Limb (tissue), 2 donors: ENCODE results near the gene ANO2.
"Not testable (repeated sequence)": the region's sequence is repeated elsewhere in the genome, so short reads cannot be mapped to it uniquely, and the experiment has no call there.

Experiments used
- DNase-seq, 2 donors: peaks; one replicate each; pipeline ENCODE4 v3.0.0-alpha.2; 2016; ENCODE audit errors: extremely low spot score in 2 of 2

Gene ANO2

DNA sequence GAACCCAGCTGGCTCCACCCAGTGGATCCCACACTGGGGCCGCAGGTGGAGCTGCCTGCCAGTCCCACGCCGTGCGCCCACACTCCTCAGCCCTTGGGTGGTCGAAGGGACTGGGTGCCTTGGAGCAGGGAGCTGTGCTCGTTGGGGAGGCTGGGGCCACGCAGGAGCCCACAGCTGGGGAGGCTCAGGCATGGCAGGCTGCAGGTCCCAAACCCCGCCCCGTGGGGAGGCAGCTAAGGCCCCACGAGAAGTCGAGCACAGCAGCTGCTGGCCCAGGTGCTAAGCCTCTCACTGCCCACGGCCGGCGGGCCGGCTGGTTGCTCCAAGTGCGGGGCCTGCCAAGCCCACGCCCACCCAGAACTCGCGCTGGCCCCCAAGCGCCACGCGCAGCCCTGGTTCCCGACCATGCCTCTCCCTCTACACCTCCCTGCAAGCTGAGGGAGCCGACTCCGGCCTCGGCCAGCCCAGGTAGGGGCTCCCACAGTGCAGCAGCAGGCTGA, 56.2 kb downstream of the ANO2 start:
- DNase-seq = no peak

DNA sequence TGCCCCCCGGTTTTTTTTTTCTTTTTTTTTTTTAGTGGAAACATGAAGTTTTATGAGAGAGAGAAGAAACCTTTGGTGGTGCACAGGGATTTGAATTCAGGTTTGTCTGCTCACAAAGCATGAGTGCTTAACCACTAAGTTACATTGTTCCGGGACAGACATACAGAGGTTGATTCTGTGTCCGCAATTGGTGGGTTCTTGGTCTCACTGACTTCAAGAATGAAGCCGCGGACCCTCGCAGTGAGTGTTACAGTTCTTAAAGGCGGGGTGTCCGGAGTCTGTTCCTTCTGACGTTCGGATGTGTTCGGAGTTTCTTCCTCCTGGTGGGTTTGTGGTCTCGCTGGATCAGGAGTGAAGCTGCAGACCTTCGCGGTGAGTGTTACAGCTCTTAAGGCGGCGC, 57.2 kb downstream of the ANO2 start:
- DNase-seq = not testable (repeated sequence)

DNA sequence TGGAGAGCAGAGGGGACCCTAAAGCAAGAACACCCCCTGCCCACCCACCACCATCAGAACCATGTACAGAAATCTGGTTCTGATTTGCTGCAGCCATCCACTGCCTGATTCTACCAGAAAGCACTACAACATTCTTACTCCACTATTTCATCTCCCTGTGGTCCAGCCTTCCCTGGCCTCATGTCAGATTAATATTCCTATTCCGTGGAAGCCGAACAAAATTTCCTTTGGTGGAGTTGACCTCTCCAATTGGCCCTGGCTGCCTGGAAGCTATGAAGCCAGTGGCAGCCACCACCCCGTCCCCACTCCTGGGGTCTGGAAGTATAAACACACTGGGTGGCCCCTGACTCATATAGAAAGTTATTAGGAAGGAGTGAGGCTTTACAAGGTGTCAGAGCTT, 60.2 kb downstream of the ANO2 start:
- DNase-seq = no peak

DNA sequence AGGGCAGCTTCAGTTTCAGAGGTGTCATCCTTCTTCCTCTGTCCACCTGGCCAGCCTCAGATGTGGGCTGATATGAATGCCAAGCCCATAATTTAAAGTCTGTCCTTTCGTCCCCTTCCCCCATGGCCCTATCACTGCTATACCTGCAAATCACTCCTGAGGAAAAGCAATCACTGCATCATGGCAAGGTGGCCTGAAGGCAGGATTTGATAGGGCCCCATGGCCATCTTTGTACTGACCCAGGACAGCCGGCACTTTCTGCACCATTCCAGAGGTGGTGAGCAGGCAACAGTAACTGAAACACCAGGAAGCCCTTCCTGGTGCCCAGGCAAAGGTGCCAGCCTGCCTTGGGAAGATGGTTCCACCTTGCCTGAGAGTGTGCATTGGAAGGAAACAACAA, 60.8 kb downstream of the ANO2 start:
- DNase-seq = no peak

DNA sequence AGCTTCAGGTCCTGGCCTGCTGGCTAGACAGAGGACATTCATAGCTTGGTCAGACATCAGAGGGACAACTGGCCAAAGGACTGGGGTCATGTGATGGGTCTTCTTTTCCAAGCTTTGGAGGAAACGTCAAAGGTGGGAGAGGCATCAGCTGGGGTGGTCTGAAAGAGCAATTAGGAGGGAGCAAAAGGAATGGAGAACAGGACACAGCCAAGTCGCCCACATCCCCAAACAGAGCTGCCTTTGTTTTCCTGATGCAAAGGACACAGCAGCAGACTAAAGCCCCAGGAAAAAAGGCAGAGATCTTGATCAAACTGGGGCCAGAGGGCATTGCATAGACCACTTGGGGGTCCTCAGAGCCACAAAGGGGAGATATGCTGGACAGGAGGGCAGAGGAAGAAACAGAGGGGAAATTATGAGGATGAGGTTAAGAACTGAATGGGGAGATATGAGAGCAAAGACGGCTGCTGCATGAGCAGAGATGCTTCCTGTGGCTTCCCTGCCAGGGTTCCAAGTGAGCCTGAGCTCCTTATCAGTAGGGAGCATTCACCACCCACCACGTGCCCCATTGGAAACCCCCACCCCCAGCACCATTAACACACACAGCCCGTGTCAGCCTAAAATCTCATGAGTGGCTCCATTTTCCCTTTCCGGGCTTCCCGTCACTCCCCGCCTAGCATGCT, 62.4 kb downstream of the ANO2 start:
- no peak for DNase-seq

DNA sequence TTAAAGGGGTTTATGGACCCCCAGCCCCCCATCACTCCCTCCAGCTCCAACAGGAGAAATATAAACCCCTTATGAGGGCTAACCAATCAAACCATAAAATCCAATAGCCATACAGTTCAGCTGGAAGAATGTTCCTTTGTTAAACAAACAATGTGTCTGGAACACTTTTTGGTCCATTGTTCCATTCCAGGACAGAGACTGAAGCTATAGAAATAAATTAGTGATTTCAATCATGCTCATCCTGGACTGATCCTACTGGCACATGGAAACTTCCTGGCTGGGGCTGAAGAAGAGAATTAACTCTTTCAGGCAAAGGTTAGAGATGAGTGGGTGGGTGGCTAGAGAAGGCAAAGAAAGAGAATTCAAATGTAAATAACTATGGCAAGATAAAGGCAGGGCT, 63.4 kb downstream of the ANO2 start:
- DNase-seq = no peak

DNA sequence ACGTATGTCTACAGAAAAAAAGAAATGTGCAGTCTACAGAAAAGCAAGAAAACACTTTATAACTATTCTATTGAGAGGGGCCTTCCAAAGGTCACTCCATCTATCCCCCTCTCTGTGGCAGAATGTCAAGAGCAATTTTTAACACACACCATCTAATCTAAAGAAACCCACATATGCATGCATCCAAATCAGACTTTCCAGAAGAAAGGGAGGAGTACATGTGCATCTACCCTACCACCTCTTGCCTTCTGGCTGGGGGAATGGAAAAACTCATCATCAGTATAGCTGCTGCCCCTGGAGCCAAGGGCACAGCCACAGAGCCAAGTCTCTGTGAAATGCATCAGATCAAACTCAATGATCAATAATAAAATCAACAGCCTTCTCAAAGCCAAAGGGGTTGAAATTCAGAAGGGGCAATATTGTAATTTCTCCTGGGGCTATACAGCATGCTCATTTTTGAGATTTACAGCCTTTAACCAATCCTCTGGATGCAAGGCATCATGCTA, 63.9 kb downstream of the ANO2 start:
- DNase-seq = no peak

DNA sequence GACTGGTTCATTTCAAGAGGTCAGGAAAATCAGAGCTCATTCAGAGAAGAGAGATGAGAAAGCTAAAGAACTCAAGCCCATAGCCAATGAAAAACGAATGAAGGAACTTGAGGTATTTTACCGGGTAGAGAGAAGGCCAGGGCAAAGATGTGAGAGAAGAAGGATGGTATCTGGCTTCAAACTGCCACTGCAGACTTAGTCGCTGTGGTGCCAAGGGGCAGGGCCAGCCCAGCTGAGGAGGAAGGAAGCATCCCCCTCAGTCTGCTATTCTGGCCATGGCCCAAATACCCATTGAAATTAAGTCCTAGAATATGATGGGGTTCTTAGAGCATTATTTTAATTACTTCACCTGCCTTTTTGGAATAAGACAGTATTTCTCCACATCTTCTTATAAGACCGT, 69.2 kb downstream of the ANO2 start:
- no peak for DNase-seq

DNA sequence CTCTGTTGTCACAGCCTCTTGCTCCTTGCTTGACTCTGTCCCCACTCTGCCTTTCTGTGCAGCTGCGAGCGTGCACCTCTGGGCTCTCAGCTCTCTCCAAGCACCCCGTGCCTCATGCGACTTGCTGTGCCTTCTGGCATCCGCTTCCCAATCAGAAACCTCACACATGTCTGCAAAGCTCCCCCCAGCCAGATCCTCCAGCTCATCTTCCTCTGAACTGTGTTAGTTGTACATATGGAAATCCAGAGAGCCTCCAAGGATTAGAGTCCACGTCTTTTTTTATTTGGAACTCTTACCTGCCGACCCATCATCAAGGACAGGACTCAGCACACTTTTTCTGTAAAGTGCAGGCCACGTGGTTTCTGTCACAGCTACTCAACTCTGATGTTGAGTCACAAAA, 70.5 kb downstream of the ANO2 start:
- DNase-seq = no peak

DNA sequence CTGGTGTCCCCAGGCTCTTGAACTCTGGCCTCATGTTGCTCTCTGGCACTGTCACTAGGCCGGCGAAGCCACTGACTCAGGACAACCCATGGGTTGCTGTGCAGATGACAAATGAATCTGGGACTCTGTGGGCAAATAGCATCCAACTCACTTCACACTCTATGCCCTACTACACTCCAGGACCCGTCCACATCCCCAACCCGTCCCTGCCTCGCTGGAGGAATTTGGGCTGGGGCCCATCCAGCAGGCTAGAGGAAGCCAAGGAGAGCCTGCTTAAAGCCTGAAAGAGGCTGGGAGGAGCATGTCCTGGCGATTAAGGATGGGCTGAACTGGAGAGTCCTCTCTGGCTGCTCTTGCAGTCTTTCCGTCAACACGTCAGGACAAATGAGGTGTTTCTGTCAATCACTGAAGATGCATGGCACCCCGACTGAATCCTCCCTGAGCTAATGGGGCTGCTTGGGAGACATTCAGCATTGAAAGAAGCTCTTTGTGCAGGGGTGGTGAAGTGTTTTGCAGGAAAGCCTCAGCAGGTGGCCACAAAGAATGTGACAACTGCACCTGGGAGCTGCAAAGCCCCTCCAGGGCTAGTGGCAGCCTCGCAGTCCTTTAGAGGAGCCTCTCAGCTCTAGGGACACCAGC, 71.7 kb downstream of the ANO2 start:
- DNase-seq = no peak

DNA sequence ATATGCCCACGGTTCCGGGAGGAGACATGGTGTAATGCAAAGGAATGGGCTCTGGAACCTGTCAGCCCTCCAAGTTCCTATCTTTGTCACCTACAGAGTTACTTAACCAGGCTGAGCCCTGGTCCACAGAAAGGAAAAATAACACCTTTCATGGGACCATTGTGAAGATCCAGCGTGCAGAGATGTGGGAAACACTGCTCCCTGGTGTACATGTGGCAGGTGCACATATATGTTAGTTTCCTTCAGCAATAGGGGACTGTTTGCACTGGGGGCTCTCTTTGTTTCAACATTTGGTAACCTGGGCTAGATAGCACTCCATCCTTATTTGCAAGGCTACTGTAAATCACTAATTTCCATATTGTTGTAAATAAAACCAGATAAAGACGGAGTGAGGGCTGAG, 72.3 kb downstream of the ANO2 start:
- no peak for DNase-seq

DNA sequence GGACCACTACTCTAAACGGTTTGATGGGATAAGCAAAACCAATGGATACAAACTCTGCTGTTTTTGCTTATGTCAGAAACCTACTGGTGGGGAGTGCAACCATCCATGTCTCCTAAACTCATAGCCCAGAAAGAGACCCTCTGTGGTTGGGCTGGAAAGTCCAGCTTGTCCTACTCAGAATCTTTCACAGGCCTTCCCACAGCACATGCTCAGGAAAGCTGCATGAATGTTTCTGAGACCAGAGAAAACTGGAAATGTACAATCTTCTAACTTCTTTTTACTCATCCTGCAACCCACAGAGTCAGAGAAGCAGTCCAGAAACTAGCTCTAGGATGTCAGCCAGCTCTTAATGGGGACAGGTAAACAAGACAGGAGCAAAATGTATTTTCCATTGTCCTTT, 73.3 kb downstream of the ANO2 start:
- no peak for DNase-seq

DNA sequence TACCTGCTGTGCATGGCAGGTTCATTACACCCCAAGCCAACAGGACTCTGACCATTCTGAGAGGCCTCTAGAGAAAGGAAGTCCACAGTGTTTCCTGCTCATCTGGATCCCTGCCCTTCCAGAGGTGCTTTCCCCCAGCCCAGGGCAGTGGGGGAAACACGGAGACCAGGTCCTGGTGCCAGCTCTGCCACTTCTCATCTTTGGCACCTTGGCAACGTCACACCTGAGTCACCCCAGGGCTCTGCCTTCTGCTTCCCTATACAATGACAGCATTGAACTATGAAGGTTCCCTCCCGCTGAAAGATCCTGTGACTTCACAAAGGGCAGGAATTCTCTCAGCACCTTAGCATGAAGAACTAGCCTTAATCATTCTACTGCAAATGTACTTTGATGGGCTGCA, 74.9 kb downstream of the ANO2 start:
- no peak for DNase-seq

DNA sequence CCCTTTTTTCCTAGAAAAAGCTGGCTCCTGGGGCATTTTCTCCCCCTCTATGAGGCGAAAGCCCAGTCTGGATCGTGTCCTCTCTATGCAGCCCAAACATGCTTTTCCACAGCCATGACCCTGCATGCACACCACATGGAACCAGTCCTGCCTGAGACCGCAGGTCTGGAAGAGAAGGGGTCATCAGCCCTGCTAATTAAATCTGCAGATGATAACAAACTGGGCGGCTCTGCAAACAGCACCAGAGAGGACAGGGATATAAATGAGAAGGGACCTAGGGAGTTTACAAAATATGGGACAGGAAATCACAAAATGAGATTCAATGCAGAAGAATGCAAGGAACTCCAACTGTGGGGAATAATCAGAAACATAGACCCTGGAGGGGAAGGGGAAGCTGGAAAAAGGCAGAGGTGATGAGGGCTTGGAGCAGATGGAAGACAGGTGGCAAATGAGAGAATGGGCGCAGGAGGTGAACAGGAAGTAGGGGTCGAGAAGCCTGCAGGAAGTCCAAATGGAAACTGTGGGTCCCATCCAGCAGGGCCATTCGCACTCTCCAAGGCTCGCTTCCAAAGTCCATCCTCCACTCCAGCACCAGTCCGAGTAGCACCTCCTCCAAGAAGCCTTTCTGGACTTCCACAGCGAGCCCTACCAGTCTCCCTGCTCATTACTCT, 76.3 kb downstream of the ANO2 start:
- DNase-seq = no peak

DNA sequence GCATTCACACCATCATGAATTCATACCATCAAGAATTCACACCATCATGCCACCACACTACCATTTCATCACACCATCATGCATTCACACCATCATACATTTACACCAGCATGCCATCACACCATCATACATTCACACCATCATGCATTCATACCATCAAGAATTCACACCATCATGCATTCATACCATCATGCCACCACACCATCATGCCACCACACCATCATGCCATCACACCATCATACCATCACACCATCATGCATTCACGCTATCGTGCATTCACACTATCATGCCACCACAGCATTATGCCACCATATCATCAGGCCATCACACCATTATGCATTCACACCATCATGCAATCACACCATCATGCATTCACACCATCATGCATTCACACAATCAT, 79.7 kb downstream of the ANO2 start:
- no peak for DNase-seq

DNA sequence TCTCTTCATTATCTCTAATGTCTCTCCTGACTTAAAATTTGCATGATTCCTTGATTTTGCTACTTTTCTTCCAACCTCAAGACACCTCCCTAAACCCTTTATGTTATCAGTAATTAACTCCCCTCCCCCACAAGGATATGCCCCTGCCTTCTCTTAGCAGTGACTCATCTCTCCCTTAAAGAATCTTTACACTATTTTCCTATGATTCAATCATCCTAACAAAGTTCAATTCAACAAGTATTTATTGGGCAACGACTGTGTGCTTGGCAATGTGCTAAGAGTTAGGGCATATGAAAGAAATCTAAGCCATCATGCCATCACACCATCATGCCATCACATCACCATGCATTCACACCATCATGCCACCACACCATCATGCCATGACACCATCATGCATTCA, 80.1 kb downstream of the ANO2 start:
- DNase-seq = no peak

DNA sequence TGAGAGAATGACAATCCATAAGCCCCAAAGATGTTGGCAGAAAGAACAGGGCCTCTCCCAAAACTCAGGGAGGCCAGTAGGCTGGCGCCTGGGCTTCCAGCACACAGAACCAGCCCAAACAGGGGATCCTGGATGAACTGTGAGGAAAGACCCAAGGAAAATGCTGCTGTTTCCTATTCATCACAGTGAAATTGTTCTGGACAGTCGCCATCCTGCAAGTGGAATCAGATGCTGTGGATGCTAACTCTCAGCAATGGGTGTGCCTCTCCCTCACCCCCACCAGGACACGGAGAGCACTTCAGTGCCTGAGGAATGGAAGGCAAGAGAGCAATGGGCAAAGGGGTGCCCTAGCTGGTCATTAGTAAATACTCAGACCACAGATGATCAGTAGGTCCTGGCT, 80.8 kb downstream of the ANO2 start:
- no peak for DNase-seq

DNA sequence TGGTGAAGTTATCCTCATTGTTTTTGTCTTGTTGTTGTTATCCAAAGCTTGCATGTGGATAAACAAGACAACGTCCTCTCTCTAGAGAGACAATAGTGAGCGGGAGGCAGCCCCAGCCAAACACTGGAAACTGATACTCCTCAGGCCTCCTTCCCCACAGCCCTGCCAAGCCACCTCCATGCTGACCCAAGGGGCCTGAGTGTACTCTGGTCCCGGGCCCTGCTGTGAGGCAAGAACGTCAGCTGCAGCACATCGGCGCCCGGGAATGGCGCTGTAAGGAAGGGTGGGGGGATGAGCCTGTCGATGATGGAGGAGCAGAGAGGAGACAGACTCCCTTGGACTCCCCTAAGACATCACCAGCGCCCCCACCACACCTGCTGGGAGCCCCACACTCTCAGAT, 83.6 kb downstream of the ANO2 start:
- DNase-seq = no peak

DNA sequence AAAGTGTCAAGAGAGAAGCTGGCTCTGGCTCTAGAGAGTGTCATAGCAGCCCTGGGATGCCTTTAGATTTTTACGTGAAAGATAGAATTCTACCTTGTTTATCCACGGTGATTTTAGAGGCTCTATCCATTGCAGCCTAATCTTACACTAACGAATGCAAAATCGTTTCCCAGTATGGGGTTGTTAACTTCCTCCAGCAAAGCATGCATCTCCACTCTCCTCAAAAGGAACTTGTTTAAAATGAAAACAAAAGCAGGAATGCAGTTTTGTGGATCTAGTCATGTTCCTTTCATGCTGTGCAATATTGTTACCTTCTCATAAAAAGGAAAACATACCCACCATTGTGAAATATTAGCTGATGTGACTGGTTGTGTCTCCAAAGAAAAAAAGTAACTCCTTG, 88.4 kb downstream of the ANO2 start:
- DNase-seq = no peak

DNA sequence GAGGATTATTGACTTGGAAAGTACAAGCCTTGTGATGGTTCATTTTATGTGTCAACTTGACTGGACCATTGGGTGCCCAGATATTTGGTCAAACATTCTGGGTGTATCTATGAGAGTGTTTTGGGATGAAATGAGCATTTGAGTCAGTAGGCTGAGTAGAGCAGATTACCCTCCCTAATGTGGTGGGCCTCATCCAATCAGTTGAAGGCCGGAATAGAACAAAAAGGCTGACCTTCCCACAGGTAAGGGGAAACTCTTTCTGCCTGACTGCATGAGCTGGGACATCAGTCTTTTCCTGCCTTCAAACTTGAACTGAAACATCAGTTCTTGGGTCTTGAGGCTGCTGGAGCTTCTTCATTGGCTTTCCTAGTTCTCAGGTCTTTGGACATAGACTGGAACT, 98.1 kb downstream of the ANO2 start:
- DNase-seq = no peak

DNA sequence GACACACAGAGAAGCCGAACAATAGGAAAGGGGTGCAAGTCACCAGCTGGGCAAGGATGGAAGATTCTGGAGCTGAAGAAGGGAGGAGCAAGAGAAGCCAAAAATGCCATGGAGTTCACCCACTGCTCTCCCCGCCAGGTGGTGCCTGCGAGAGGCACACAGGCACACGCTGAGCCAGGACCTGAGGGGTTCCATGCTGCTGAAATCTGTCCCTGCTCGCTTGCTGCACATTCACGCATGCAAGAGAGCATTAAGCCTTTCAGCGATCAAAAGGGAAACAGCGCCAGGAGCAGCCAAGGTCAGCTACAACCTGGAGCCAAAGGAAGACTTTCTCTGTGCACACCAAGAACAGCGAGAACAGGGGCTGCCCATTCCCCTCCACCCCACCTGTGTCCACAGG, 104.1 kb downstream of the ANO2 start:
- no peak for DNase-seq

DNA sequence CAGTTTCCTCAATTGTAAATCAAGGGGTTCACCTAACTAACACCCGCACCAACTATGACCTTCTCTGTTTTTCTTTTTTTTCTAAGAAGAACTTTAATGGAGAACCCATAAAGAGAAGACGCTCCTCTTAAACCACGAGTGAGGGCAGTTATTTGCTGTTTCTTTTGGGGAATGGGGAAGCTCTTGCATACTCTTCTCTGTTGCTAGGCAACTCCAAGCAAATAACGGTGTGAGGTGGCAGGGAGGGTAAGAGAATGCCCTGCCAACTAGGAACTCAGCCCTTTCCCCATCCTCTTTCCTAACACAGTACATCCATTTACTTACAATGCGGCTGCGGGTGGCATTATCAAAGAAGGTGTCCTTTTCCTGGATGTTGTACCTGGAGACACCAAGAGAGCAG, 114.9 kb downstream of the ANO2 start:
- no peak for DNase-seq

DNA sequence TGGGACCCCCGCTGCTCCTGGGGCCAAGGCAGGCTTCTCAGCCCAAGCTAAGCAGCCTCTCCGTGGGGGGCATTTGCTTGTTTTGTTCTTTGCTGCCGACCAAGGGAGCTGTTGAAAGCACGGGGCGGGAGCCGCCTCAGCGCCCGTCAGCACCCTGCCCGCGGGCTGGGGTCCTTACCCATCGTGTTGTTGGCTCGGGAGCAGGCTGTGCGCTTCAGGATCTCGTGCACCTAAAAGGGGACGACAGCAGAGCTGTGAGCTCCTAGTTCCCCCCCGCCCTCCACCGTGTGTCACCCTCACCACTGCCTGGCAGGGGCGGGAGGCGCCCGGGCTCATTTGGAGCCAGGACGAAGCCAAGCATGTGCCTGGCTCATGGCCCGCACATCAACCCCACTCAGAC, 117.5 kb downstream of the ANO2 start:
- no peak for DNase-seq
